ENCODE results near the gene NECAB3. TPM values are rescaled to one million over a fixed set of nuclear protein-coding genes. Genes with fewer than 3 reads are reported as not detected.
"Not testable (repeated sequence)": the region's sequence is repeated elsewhere in the genome, so short reads cannot be mapped to it uniquely, and the experiment has no call there.

The NECAB3 gene
- total and polyA plus RNA-seq, 11 donors: 37.6 to 111 (median 71.8) TPM

- Histone ChIP-seq H3K27me3 (no peaks in the 10 kb centered on the region), H3K4me1 (no peaks in the 10 kb centered on the region), H3K9me3 (no peaks in the 10 kb centered on the region), H3K27ac (no peak overlapping the region), H3K4me3 (no peak overlapping the region), H3K36me3 (peaks cover 0 to 93% (median 85%) of the 10 kb centered on the region in 9 donors)
- intact Hi-C loops (cut with DNase I): no loop called here
- TF ChIP-seq POLR2A (IDR thresholded peaks at IDR 0.05): no peak
- TF ChIP-seq, protein P1, sequence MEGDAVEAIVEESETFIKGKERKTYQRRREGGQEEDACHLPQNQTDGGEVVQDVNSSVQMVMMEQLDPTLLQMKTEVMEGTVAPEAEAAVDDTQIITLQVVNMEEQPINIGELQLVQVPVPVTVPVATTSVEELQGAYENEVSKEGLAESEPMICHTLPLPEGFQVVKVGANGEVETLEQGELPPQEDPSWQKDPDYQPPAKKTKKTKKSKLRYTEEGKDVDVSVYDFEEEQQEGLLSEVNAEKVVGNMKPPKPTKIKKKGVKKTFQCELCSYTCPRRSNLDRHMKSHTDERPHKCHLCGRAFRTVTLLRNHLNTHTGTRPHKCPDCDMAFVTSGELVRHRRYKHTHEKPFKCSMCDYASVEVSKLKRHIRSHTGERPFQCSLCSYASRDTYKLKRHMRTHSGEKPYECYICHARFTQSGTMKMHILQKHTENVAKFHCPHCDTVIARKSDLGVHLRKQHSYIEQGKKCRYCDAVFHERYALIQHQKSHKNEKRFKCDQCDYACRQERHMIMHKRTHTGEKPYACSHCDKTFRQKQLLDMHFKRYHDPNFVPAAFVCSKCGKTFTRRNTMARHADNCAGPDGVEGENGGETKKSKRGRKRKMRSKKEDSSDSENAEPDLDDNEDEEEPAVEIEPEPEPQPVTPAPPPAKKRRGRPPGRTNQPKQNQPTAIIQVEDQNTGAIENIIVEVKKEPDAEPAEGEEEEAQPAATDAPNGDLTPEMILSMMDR (IDR thresholded peaks at IDR 0.05): no peak
- no peak for DNase-seq
- WGBS, 4 donors: 58 to 78% (median 76%) methylated on average over 13 of the region's 13 CpGs
- ATAC-seq: no peak
Observed at GRCh38 chr20:33640287-33640686, 33.9 kb downstream of the NECAB3 start.

GRCh38 chr20:33636776-33637175, 37.5 kb downstream of the NECAB3 start:
- WGBS, 4 donors: 48 to 86% (median 79%) methylated on average over 1 of the region's 1 CpG
- no peaks in the 10 kb centered on the region for H3K4me1 ChIP-seq
- TF ChIP-seq POLR2A (IDR thresholded peaks at IDR 0.05): no peak
- TF ChIP-seq, protein P1 (IDR thresholded peaks at IDR 0.05): no peak
- peaks cover 0 to 97% (median 81%) of the 10 kb centered on the region in 9 donors for H3K36me3 ChIP-seq
- no peaks in the 10 kb centered on the region for H3K9me3 ChIP-seq
- no peak overlapping the region for H3K4me3 ChIP-seq
- H3K27me3 ChIP-seq: no peaks in the 10 kb centered on the region
- intact Hi-C loops (cut with DNase I): no loop called here
- H3K27ac ChIP-seq: no peak overlapping the region
- no peak for ATAC-seq
- no peak for DNase-seq

GRCh38 chr20:33635341-33635740, 38.9 kb downstream of the NECAB3 start:
- no peaks in the 10 kb centered on the region for H3K27me3 ChIP-seq
- no peaks in the 10 kb centered on the region for H3K9me3 ChIP-seq
- WGBS, 4 donors: 93 to 99% (median 98%) methylated on average over 3 of the region's 3 CpGs
- DNase-seq (no peak), ATAC-seq (no peak)
- no peak for TF ChIP-seq POLR2A (IDR thresholded peaks at IDR 0.05)
- TF ChIP-seq, protein P1 (IDR thresholded peaks at IDR 0.05): no peak
- peaks cover 0 to 97% (median 79%) of the 10 kb centered on the region in 9 donors for H3K36me3 ChIP-seq
- H3K4me3 ChIP-seq: no peak overlapping the region
- no peaks in the 10 kb centered on the region for H3K4me1 ChIP-seq
- no peak overlapping the region for H3K27ac ChIP-seq
- intact Hi-C loops (cut with DNase I): no loop called here

- H3K4me1 ChIP-seq; DNase-seq; ATAC-seq; H3K27me3 ChIP-seq; H3K9me3 ChIP-seq; H3K27ac ChIP-seq; H3K4me3 ChIP-seq; intact Hi-C loops (cut with DNase I): not testable (repeated sequence)
- WGBS, 4 donors: 83 to 94% (median 87%) methylated on average over 4 of the region's 4 CpGs
- peaks cover 0 to 98% (median 80%) of the 10 kb centered on the region in 9 donors for H3K36me3 ChIP-seq
Observed at GRCh38 chr20:33631910-33632309, 42.3 kb downstream of the NECAB3 start.

DNA sequence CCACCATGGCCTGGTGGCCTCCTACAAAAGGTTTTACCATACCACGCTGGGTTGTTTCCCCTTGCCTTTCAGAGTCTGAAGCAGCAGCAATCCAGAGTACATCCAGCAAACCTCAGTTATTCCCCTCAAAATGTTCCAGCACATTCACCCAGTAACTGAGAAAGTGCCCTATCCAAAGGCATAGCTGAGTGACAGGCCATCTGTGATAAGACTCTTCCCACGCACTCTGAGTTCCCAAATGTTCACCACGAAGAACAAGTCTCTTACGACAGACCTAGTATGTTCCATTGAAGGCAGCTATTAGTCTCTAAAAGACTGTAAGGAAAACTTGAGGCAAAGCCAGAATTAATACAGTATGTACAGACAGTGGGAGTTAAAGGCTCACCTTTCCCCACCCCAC, 43.7 kb downstream of the NECAB3 start:
- intact Hi-C loops (cut with DNase I): no loop called here
- DNase-seq (no peak), ATAC-seq (no peak)
- H3K36me3 ChIP-seq: peaks cover 0 to 100% (median 84%) of the 10 kb centered on the region in 9 donors
- H3K27ac ChIP-seq: no peak overlapping the region
- no peak overlapping the region for H3K4me3 ChIP-seq
- no peaks in the 10 kb centered on the region for H3K27me3 ChIP-seq
- no peaks in the 10 kb centered on the region for H3K4me1 ChIP-seq
- WGBS, 4 donors: 76 to 86% (median 79%) methylated on average over 4 of the region's 4 CpGs
- TF ChIP-seq POLR2A (IDR thresholded peaks at IDR 0.05): no peak
- TF ChIP-seq, protein P1 (IDR thresholded peaks at IDR 0.05): no peak
- H3K9me3 ChIP-seq: no peaks in the 10 kb centered on the region

Data from heart left ventricle (tissue), 16 donors.